HG02981 (cell line): ENCODE measurements around the gene CSKMT.
"Not testable (repeated sequence)": the region's sequence is repeated elsewhere in the genome, so short reads cannot be mapped to it uniquely, and the experiment has no call there.

Experiments
- ATAC-seq: cut with Tn5 transposase; IDR thresholded peaks from one replicate; pipeline ENCODE4 v1.9.1; 2021; ENCODE audit warnings: mild to moderate bottlenecking, moderate library complexity; ENCODE audit not compliant: unreplicated experiment

Gene CSKMT

DNA sequence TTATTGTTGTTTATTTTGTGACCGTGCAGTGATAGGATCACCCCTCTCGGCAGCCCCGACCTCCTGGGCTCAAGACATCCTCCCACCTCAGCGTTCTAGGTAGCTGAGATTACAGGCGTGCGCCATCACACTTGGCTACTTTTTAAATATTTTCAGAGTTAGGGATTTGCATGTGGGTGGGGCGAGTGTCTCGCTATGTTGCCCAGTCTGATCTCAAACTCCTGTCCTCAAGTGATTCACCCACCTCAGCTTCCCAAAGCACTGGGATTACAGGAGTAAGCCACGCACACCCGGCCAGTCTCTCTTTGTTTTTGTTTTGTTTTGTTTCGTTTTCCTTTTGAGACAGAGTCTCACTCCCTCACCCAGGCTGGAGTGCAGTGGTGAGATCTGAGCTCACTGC, 10.8 kb upstream of the CSKMT start:
- no peak for ATAC-seq

DNA sequence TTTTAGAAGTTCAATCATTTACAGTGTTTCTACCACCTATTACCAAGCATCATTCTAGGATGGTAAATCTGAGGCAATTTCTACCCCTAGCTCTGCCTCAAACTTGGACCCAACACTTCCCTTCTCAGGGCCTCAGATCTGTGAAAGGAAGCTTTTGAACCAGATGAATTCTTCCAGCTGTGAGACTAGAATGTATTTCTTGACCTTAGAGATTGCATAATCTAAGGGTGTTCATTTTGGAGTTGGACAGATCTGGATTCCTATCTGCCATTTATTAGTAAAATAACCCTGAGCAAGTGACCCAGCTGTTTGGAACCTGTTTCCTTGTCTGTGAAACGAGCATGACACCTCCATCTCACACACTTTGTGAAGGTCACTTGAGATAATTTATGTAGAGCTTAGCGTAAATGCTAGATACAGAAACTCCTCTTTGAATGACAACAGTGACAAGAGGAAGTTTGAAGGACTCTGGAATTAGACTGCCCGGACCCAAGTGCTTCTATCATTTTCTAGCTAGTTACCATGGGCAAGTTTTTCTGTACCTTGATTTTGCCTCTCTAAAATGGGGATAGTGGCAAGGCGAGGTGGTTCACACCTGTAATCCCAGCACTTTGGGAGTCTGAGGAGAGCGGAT, 8.2 kb upstream of the CSKMT start:
- ATAC-seq = no peak

- peak; percentile 15 for ATAC-seq
These were observed 572 bp upstream of the CSKMT start for GRCh38 chr11:62664405-62665074.

DNA sequence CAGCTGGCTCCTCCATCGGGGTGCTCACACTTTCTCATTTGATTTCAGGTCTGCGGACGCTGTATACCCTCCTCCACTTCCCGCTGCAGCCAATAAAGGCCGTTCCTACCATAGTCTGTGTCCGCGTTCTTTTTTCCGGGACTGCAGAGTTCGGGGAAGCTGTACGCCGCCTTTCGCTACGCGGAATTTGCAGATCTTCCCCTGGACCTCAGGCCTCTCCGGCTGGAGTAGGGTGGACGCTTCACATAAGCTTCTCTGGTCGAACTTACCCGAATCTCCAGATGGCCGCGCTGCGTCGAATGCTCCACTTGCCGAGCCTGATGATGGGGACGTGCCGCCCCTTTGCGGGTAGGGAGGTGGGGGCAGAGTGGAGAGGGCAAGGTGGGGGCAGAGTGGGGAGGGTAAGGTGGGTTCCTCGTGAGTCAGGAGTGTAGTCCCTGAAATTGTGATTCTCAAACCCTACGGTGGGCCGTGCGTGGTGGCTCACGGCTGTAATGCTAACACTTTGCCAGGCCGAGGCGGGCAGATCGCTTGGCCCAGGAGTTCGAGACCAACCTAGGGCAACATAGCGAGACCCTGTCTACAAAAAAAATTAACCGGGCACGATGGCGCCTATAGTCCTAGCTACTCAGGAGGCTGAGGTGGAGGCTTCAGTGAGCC, 617 bp downstream of the CSKMT start:
- peak; percentile 22 for ATAC-seq

DNA sequence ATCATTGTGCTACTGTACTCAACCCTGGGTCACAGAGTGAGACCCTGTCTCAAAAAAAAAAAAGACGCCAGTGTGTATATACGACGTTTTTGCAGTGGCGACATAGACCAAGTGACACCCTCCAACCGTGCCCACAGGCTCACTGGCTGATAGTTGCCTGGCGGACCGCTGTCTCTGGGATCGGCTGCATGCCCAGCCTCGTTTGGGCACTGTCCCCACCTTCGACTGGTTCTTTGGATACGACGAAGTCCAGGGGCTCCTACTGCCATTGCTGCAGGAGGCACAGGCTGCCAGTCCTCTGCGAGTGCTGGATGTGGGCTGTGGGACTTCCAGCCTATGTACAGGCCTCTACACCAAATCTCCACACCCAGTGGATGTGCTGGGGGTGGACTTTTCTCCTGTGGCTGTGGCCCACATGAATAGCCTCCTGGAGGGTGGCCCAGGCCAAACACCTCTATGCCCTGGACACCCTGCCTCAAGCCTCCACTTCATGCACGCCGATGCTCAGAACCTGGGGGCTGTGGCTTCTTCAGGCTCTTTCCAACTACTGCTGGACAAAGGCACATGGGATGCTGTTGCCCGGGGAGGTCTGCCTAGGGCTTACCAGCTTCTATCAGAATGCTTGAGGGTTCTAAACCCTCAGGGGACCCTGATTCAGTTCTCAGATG, 1.3 kb downstream of the CSKMT start:
- no peak for ATAC-seq

DNA sequence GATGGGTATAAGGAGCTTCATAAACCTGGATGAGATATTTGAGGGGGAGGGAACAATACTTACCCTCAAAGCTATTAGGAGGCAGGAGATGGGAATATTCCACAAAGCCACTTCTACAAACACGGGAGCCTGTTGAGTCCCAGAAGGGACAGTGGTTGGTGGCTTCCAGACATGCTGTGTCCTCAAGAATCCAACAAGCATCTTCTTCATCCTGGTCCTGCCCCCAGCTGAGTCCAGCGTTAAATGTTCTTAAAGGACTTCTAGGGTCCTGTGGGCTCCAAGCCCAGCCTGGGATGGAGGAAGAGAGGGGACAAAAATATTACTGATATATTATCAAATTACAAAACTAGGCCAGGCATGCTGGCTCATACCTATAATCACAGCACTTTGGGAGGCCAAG, 2.3 kb downstream of the CSKMT start:
- no peak for ATAC-seq

GRCh38 chr11:62669420-62670161, 4.5 kb downstream of the CSKMT start:
- no peak for ATAC-seq

- ATAC-seq = peak; percentile 3
These were observed 6.1 kb downstream of the CSKMT start for GRCh38 chr11:62671236-62671607.

GRCh38 chr11:62671608-62672389, 6.7 kb downstream of the CSKMT start, which contains the start of the genes LBHD1 and UQCC3:
Gene LBHD1, minus strand, starts transcription at chr11:62672267. Its CDS starts 2,236 bp downstream, at chr11:62670031.
Gene UQCC3, plus strand, starts transcription at chr11:62671673. Its CDS starts 73 bp downstream, at chr11:62671746.
- ATAC-seq = peak; percentile 78

DNA sequence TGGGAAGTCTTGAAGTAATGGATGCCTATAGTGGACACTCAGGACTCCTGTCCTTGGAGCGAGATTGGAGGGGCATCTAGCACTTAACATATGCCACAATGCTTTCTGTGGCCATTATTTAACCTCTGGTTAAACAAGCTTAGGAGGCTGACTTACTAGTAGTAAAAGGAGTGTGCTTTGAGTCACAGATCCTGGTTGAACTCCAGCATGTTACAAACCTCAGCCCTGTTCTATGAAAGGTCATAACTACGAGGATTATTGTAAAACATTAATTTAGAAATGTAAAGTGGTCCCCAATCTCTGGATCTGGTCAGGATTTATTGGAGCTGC, 8.0 kb downstream of the CSKMT start:
- no peak for ATAC-seq

GRCh38 chr11:62675415-62675814, 10.3 kb downstream of the CSKMT start:
- not testable (repeated sequence) for ATAC-seq

- ATAC-seq = no peak
These were observed 11.6 kb downstream of the CSKMT start for GRCh38 chr11:62676698-62677097.

GRCh38 chr11:62677156-62677555, 12.0 kb downstream of the CSKMT start:
- no peak for ATAC-seq

DNA sequence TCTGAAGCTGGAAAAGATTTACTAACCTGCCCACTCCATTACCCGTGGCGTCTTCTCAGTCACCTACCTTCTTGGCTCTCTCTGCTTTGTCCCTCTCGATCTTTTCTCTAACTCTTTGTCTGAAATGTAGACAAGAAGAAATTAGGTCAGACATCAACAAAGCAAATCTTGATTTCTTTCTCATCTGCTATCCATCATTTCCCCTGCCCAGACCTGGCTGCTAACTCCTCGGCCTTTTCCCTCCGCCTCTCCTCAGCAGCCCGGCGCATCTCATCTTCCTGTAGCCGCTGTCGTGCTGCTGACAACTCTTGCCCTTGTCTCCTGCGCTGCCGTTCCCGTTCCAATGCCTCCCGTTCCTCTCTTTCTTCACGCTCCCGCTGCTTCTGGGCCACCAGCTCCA, 12.6 kb downstream of the CSKMT start:
- no peak for ATAC-seq

DNA sequence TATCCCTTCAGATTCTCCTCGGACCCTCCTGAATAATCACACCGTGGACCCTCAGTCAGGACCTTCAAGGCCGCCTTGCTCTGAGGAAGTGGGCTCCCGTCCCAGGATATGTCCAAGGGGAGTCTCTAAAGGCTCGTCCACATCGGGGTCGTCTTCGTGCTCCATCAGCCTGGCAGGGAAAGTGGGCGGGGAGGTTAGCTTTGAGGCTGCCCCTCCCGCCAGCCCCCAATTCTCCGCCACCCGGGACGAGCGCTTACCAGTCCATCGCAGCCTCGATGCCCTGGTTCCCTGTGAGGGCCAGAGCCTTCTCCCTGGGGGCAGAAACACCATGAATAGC, 13.3 kb downstream of the CSKMT start:
- ATAC-seq = peak; percentile 6

DNA sequence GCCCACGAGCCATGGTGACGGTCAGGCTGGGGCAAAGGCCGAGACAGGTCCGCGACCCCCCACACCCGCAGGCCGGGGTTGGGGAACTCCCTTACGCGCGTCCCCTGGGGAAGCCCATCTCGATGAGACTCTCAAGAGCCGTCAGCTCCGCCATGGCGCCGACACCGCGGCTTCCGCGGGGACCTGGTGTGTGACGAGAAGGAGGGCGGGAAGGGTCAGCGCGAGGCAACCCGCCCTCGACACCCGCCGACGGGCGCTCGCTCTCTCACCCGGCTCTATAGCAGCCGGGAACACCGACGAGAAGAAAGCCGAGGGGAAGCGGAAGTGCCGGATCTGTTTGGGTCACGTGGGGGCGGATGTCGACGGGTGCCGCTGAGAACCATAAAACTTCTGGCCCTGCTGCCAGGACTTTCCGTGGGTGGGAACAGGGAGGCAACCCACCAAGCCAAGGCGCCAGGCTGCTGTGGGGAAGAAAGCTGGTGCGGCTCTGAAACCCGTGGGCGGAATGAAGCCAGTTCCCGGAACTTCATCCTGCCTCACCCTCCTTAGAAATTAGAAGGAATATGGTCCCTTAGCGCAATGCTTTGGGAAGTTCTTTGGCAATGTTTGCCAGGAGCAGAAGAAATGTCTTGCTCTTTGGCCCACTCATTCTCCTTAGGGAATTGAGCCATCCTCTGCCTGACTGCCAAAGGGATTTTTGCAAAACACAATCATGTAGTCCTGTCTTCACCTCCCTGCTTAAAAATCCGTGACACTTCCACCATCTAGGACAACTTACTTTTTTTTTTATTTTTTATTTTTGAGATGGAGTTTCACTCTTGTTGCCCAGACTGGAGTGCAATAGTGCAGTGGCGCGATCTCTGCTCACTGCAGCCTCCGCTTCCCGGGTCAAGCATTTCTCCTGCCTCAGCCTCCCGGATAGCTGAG, 13.9 kb downstream of the CSKMT start, which contains the start of gene UBXN1:
UBXN1 (minus strand) TSS at position 304 of the 927 bp plus-strand sequence; CDS start at position 154, 150 bp downstream.
- peak; percentile 74 for ATAC-seq

DNA sequence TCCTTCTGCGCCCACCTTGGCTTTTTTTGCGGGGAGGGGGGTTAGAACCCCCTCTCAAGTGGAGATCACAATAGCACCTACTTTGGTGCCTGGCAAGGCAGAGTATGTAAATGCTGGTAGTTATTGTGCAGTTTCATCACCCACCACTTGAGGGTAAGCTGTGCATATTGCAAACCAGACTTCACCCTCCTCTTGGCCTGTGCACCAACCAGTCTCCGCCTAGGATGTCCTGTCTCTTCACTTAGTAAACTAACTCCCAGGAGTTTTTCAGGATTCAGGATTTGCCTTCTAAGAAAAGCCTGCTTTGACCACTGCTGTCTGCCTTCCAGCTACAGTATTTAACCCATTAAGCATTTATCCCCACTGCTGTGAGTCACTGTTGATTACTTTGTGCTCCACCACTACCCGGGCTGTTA, 15.7 kb downstream of the CSKMT start:
- peak; percentile 62 for ATAC-seq

DNA sequence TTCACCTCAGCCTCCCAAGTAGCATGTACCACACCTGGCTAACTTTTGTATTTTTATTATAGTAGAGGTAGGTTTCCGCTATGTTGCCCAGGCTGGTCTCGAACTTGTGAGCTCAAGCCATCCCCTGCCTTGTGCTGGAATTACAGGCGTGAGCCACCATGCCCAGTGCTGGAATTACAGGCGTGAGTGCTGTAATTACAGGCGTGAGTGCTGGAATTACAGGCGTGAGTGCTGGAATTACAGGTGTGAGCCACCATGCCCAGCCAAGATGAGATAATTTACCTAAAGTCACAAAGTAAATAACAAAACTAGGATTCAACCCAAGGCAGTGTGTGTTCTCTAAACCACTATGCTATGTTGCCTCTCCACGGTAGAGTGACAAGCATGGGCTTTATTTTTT, 17.4 kb downstream of the CSKMT start:
- ATAC-seq = no peak
